GM21423 (cell line): ENCODE measurements around the gene LGR5.
A peak's percentile ranks its signal among the peaks of the same experiment; 100 is the strongest.

Experiments
- ATAC-seq: cut with Tn5 transposase; IDR thresholded peaks from one replicate; pipeline ENCODE4 v1.9.1; 2021; ENCODE audit warnings: mild to moderate bottlenecking, moderate library complexity; ENCODE audit not compliant: unreplicated experiment

Gene LGR5, protein sequence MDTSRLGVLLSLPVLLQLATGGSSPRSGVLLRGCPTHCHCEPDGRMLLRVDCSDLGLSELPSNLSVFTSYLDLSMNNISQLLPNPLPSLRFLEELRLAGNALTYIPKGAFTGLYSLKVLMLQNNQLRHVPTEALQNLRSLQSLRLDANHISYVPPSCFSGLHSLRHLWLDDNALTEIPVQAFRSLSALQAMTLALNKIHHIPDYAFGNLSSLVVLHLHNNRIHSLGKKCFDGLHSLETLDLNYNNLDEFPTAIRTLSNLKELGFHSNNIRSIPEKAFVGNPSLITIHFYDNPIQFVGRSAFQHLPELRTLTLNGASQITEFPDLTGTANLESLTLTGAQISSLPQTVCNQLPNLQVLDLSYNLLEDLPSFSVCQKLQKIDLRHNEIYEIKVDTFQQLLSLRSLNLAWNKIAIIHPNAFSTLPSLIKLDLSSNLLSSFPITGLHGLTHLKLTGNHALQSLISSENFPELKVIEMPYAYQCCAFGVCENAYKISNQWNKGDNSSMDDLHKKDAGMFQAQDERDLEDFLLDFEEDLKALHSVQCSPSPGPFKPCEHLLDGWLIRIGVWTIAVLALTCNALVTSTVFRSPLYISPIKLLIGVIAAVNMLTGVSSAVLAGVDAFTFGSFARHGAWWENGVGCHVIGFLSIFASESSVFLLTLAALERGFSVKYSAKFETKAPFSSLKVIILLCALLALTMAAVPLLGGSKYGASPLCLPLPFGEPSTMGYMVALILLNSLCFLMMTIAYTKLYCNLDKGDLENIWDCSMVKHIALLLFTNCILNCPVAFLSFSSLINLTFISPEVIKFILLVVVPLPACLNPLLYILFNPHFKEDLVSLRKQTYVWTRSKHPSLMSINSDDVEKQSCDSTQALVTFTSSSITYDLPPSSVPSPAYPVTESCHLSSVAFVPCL

DNA sequence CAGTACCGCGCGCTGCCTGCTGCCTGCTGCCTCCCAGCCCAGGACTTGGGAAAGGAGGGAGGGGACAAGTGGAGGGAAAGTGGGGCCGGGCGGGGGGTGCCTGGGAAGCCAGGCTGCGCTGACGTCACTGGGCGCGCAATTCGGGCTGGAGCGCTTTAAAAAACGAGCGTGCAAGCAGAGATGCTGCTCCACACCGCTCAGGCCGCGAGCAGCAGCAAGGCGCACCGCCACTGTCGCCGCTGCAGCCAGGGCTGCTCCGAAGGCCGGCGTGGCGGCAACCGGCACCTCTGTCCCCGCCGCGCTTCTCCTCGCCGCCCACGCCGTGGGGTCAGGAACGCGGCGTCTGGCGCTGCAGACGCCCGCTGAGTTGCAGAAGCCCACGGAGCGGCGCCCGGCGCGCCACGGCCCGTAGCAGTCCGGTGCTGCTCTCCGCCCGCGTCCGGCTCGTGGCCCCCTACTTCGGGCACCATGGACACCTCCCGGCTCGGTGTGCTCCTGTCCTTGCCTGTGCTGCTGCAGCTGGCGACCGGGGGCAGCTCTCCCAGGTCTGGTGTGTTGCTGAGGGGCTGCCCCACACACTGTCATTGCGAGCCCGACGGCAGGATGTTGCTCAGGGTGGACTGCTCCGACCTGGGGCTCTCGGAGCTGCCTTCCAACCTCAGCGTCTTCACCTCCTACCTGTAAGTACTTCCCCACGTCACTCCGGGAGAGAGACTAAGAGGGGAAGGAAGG lies at the start of gene LGR5:
TSS of gene LGR5 (plus strand) at position 186 of the 732 bp plus-strand sequence. CDS start at position 469, 283 bp downstream.
- no peak for ATAC-seq

DNA sequence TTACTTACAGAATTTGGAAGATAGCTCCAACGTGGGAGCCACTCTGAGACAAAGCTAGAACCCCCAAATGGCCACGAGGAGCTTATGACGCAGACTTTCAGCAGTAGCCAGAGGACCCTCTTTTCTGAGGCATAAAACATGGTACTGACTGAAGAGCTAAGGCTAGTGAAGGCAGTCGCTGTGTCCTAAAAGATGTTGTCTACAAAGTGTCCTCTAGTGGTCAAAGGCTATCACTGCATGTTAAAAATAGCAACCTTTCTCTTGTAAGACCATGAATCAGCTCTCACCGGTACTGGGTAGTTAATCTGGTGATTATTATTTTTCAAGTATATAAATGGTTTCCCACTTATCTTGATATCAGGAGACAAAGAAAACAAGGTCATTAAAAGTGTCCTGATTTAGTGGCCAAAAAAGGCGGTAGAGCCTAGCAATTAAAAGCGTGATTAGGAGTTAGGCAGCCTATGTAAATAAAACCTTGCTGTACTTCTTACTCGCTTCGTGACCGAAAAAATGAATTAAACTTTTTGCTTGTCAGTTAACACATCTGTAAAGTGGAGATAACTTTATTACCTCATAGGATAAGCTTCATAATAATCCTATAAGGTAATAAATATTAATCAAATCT lies 47.0 kb upstream of the LGR5 start:
- ATAC-seq, result peak; percentile 96

DNA sequence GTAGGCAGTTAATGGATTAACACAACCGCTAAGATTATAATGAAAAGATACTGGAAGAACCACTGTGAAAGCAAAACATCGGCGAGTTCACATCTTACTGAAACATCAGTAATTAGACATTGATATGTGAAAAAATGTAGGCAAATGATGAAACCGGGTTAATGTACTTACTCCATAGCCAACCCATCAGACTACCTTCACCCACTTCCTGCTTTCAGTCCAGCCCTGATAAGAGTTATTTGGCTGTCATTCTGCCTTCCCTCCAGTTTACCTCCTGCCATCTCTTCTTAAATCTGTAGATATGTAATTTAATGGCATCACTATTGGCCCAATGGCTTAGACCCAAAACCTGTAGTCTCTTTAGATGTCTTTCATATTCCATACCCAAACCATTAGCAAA lies 46.0 kb upstream of the LGR5 start:
- ATAC-seq, result no peak

DNA sequence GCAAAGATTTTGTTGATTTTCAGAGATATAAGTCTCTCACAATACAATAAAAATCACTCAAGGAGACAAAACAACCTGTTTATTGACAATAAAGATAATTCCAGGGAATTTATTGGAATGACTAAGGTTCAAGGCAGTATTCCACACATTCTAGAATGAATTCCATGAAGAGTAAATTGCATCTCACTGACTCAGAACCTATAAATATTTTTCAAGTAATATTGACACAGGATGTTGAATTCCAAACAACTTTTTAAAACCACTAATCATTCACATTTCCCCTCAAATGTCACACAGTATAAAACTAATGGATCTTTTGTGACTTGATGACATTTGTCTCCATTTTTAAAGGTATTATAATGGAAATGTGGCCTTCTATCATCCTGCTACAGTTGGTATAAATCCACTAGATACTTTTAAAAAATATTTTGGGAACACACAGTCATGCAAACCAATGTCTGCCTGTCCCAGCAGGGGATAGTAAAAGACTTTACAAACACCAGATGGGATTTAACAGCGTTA lies 42.1 kb upstream of the LGR5 start:
- ATAC-seq, result no peak

DNA sequence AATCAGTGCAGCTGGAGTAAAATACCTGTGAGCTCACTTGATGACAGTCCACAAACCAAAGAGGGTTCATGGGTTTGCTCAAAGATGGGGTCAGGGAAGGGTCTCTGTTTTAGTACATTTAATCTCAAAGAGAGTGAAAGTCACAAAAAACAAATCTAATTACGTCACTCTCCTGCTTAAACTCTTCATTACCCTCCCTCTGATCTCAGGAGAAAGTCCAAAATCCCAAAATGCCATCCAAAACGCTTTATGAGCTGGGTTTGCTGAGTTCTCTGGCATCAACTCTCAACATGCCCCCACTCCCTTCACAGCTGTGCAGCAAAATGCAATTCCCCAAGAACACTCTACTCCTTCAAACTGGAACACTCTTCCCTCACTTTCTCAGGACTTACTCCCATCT lies 40.4 kb upstream of the LGR5 start:
- no peak for ATAC-seq

DNA sequence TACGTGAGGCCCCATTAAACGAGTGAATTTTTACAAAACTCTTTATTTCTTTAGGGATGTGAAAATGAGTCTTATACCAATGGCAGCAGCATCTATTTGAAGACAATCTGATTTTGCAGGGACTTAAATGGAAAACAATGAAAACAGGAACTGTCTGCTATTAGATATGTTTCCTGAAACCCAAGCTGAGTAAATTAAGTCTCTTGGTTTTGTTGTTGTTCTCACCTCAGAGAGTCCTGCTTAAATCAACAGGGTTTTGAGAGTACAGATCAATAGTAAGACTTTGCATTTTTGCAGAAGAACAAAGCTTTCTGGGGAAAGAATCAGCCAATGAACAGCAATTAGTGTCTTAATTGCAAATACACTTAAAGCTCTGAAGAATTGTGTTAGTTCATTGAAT lies 39.1 kb upstream of the LGR5 start:
- no peak for ATAC-seq

DNA sequence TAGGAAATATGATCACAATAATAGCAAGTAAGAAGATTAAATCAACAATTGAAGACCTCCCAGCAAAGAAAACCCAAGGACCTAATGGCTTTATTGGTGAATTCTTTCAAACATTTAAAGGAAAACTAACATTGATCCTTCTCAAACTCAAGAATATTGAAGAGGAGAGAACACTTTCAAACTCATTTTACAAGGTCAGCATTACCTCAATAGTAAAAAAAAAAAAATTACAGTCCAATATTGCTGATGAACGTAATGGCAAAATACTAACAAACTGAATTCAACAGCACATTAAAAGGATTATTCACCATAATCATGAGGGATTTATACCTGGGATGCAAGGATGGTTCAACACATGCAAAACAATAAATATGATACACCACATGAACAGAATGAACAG lies 33.7 kb upstream of the LGR5 start:
- no peak for ATAC-seq

DNA sequence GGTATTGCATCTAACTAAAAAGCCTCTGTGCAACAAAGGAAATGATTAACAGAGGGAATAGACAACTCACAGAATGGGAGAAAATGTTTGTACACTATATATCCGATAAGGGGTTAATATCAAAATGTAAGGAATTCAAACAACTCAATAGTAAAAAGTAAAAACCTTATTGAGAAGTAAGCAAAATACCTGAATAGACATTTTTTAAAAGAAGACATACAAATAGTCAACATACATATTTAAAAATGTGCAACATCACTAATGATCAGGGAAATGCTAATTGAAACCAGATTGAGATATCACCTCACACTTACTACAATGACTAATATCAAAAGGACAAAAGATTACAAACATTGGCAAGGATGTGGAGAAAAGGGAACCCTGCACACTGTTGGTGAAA lies 31.9 kb upstream of the LGR5 start:
- ATAC-seq, result no peak

DNA sequence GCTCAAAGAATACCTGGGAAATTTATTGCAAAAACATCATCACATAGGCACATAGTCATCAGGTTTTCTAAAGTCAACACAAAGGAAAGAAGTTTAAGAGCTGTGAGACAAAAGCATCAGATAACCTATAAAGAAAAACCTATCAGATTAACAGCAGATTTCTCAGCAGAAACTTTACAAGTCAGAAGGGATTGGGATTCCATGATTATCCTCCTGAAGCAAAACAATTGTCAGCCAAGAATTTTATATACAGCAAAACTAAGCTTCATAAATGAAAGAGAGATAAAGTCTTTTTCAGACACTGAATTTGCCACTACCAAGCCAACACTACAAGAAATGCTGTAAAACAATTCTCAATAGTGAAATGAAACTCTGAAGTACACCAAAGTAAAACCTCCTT lies 28.8 kb upstream of the LGR5 start:
- no peak for ATAC-seq

DNA sequence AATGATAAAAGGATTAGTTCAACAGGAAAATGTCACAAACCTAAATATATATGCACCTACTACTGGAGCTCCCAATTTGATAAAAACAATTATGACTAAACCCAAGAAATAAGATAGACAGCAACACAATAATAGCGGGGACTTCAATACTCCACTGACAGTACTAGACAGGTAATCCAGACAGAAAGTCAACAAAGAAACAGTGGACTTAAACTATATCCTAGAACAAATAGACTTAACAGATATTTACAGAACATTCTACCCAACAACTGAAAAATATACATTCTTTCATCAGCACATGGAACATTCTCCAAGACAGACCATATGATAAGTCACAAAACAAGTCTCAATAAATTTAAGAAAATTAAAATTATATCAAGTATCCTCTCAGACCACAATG lies 28.0 kb upstream of the LGR5 start:
- ATAC-seq, result no peak

DNA sequence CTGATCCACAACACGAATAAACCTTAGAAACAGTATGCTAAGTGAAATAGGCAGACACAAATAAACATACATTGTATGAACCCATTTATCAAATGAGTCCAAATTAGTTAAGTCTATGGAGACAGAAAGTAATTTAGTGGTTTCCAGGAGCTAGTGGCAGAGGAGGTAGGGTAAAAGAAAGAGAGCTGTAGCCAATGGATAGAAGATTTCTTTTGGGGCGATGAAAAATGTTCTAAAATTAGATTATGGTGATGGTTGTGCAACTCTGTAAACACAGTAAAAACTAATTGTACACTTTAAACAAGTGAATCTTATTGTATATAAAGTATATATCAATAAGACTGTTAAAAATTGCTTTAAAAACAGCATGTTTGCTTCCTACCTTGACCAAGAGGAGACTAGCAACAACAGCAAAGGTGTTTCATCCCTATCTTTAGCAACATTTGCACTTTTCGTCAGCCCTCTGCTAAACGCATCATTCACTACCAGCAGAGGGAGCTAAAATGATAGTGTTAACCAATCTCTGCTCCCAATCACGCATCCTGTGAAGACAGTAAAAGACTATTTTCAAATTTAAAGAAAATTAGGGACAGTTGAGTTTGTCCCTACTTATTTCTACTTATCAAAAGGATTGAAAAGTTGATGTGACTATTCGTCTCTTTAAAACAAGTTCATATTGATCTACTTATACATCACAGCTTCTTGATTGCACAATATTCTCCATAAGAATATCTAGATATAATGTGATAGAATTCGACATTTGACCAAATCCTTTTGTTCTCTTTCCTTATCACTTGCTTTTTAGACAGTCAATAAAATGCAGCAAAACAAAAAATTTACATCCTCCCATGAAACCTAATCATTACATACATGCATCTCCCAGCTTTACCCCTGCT lies 24.0 kb upstream of the LGR5 start:
- ATAC-seq, result no peak

DNA sequence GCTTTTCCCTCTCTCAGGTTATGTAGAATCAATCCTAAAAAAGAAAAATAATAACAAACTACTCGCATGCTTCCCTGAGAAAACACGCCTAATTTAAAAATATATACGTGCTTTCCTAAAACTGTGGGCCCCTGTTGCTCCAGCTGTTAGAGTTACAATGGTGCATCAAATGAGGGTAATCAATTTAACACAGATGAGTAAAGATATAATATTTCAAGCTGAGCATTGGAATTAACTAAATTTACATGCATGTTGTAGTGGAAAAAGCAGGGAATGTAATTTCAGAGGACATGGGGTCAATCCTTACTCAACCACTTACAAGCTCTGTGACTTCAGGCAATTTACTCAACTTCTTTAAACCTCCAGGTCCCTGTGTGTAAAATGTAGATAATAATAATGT lies 22.4 kb upstream of the LGR5 start:
- ATAC-seq, result no peak

DNA sequence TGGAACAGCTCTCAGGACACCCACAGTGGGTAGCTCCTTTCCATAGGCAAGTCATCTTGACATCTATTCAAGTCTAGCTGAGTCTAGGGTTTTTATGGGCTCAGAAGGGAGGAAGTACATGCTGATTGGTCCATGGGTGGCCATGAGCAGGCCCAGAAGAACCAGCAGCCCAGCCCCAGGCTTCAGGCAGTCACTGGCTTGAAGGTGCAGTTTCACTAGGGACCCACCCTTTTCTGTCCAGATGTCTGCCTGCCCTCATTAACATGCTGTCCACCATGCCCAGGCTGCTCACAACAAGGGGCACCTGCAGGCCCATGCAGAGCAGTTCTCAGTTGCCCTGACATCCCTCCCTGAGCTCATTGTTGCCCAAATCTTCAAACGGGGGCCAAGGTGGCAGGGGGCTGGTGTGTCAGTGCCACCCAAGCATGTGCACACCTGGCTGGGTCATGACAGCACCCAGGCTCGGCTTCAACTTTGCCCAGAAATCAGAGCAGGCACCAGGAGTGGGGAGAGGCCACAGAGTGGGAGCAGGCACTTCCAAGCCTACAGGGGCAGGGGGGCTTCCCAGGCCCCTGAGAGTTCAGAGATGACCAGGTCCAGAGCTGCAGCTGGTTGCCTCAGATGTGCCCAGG lies 18.7 kb upstream of the LGR5 start:
- no peak for ATAC-seq

DNA sequence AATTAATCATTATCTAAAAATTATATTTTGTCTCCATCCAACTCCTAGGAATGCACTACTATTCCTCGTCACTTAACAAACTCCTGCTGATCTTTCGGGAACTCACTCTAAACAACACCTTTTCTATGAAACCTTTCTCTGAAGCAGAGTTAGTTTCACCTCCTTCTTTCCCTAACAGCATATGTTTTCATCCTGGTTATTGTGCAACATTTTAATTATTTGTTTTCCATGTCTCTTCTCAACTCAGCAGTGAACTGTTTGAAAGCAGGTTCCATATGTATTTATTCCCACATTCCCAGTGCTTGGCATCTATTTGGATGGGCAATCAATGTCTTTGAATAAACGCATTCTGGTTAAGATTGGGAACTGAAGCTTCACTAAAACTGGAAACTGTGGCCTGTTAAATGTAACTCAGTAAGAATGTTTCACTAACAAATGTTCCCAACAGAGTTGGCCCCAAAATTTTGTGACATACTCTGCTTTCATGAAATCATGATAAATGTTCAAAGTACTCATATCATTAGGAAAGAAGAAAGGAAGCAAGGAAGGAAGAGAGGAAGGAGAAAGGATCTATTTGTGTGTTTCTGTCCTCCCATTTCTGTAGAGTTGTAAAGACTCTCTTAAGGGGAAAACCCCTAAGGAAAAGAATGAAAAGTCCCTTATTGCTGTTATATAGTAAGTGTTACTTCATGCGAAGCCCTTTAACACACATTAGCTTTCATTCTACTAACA lies 13.9 kb upstream of the LGR5 start:
- ATAC-seq, result no peak

DNA sequence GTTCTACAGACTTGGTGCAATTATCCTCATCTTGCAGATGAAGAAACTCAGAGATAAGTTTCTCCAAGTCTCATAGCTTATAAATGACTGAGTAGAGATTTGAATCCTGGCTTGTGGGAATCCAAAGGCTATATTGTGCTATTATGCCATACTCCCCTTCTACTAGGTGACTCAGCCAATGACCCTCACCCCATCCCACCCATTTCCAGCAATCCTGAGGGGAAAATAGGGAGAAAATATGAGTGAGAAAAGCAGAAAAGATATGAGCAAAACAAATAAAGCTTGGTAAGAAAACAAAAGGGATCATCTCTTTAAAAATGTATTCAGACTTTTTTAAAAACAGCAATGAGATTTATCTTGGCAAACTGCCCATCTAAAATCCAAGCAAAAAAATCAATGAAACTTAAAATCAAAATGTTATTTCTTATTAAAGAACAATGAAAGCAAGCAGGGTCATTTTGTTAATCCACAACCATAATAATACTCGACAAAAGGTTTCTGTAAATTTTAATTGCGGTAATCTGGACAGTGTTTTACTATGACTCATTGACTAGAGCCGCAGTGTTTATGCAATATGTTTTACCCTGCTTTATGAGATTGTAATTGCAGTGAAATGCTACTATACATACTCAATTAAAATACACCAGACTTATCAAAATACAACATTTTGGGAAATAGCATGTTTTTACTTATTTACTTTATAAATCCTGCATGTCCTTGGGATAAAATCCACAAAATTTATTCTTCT lies 13.1 kb upstream of the LGR5 start:
- no peak for ATAC-seq

DNA sequence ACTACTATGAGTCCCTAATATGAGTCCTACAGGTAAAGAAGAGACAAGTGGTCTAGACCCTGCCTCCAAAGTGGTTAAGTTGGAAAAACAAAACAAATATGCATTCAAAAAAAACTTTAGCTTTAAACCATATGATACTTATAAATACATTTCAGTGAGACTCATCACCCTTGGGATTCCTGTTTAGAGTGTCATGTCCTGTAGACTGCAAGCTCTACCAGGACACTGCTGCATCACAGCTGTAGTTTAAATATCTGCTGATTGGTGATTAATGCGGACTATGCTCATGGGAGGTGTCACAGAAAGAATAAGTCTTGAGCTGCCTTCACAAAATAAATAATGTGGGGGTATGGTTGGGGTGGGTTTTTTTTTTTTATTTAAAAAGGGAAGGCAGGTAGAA lies 8.8 kb upstream of the LGR5 start:
- ATAC-seq, result no peak

DNA sequence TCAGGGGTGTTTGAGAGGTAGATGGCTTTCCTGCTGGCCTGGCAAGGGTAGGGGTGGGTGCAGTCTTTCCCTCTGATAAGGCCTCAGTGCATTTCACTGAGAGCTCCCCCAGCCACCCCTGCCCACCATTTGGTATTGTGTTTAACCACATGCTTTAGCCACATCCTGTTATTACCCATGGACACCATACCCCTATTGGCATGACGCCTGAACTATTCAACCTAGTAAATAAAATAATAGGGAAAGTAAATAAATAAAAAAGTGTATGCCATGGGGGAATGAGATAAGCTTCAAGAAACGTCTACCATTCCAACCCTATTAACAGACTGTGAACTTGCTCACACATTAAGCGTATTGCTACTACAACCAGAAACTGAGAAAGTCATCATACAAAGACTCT lies 7.6 kb upstream of the LGR5 start:
- no peak for ATAC-seq

DNA sequence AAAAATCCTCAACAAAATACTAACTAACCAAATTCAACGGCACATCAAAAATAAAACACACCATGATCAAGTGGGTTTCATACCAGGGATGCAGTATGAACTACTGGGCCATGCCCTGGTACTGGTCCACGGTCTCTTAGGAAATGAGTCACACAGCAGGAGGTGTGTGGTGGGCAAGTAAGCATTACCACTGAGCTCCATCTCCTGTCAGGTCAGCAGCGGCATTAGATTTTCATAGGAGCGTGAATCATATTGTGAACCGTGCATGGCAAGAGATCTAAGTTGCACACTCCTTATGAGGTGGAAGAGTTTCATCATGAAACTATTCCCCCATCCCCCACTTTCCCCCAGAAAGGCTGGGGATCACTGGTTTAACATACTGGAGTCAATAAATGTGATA lies 6.7 kb upstream of the LGR5 start:
- no peak for ATAC-seq
